Loucy (cell line): Measurements from ENCODE around the gene EPHA7.

Source experiments
- EZH2phosphoT487 ChIP-seq: fragments of 200-600 bp; IDR thresholded peaks from 2 replicates; pipeline ENCODE4 v1.6.1; 2018; ENCODE audit warnings: antibody characterized with exemption, mild to moderate bottlenecking, moderate library complexity, borderline replicate concordance
- TF ChIP-seq, protein P1 (sequence below): fragments of 200-600 bp; sonication (generic); conservative IDR thresholded peaks from 2 replicates; pipeline ENCODE4 v1.5.1; 2014; ENCODE audit warnings: mild to moderate bottlenecking, antibody characterized with exemption, low read length

- TF ChIP-seq, protein P1, sequence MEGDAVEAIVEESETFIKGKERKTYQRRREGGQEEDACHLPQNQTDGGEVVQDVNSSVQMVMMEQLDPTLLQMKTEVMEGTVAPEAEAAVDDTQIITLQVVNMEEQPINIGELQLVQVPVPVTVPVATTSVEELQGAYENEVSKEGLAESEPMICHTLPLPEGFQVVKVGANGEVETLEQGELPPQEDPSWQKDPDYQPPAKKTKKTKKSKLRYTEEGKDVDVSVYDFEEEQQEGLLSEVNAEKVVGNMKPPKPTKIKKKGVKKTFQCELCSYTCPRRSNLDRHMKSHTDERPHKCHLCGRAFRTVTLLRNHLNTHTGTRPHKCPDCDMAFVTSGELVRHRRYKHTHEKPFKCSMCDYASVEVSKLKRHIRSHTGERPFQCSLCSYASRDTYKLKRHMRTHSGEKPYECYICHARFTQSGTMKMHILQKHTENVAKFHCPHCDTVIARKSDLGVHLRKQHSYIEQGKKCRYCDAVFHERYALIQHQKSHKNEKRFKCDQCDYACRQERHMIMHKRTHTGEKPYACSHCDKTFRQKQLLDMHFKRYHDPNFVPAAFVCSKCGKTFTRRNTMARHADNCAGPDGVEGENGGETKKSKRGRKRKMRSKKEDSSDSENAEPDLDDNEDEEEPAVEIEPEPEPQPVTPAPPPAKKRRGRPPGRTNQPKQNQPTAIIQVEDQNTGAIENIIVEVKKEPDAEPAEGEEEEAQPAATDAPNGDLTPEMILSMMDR = no peak
- no peak for TF ChIP-seq EZH2phosphoT487
Measured at GRCh38 chr6:93222071-93222851, 197.1 kb downstream of the EPHA7 start.
